ENCODE results near the gene SYNGR2.

Gene SYNGR2

DNA sequence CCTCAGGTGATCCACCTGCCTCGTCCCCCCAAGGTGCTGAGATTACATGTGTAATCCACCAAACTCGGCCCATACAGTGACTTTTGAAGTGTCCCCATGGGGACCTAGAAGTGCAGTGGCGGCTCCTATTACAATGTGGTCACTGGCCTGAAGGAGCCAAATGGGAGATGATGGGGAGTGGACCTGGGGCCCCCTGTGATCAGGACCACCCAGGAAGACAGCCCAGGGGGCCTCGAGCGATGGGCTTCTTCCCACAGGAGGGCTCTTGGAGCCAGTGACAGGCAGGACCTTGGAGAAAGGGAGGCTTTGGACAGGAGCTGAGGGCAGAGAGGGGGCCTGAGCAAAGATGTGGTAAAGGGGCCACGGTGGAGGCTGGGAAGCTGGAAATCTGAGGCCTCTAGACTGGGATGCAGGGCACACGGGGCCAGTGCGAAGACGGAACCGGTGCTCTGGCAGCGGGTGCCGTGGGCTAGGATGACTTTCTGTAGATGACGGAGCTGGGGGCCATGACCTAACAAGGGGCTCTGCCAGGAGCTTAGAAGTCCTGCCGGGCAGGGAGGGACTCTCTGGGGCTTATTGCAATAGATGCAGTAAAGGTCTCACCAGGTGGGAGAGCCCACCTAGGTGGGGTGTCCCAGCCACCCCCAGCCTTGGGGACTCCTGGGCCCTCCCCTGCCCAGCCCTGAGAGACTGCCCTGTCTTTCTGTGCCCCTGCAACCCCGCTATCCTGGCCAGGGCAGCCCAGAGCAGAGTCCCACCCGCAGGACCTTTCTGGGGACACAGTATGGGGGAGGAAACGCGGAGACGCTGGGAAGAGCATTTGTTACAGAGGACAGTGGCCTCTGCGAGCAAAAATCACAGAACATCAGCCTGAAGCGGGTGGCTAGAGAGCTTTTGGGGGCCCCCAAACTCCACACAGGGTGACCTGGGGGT is 24.9 kb upstream of the SYNGR2 start:
- DNase-seq (ENCODE audit: low spot score), result no peak

- DNase-seq (ENCODE audit: low spot score), result no peak
Observed at GRCh38 chr17:78144147-78144719, 24.1 kb upstream of the SYNGR2 start.

GRCh38 chr17:78144736-78145641 is 23.4 kb upstream of the SYNGR2 start:
- DNase-seq (ENCODE audit: low spot score), result no peak

DNA sequence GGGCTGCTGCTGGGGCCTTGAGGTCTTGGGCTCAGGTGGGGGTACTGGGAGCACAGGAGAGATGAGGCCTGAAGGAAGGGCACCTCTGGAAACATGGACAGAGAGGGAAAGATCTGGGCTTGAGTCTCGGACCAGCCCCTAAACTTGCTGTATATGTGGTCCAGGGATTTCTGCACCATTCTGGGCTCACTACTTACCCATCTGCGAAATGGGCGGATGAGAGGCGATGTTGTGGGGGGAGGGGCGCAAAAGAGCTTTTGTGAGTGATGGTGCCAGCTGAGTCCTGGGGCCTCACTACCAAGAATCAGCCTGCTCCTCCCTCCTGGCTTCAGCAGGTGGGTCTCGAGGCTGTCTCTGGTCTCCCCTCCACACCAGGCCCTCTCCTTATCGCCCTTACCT is 21.9 kb upstream of the SYNGR2 start:
- DNase-seq (ENCODE audit: low spot score), result no peak

DNA sequence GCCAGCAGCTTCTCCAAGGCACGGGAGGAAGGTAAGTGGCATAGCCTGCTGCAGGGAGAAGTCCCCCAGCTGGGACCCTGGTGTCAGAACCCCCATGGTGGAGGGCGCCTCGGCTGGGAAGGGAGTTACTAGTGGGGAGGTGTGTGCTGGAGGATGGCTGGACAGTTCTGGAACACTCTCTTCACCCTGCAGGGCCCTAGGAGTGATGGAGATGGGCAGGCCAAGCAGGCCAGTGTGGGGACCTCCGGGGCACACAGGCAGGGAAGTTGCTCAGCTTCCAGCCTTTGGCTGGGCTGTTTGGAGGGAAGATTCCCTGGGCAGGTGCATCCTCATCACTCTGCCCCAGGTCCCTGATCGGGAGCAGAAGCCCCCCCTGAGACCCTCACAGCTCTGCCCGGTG is 21.5 kb upstream of the SYNGR2 start:
- no peak for DNase-seq (ENCODE audit: low spot score)

DNA sequence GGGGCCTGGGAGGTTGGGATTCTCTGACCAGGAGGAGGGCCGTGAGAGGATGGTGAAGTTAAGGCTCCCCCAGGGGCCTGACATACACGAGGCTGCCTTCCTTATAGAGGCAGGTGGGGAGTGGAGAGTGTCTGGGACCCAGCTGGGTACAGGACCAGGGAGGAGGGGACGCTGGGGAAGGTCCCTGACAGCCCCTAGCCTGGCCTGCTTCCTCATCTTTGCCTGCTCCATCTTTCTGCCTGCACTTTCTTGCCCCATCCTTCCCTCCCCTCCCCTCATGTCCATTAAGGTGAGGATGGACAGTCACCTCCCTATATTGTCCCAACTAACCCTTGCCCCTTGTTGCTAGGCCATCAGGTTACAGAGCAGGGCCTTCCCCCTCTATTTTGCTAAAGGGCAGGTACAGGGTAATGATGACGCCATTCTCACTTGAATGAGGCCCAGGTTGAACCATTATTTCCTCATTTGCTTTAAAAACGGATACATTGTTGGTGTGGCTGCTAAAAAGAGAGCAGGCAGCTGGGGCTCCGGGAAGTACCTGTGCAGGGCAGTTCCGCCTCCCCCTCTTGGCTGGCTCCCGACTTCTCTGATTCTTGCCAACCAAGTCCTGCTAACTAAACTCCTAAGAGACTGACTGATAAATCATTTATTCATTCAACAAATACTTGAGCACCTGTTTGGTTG is 20.9 kb upstream of the SYNGR2 start:
- no peak for DNase-seq (ENCODE audit: low spot score)

- no peak for DNase-seq (ENCODE audit: low spot score)
Observed at GRCh38 chr17:78148286-78149016, 19.9 kb upstream of the SYNGR2 start.

- DNase-seq (ENCODE audit: low spot score), result no peak
Observed at GRCh38 chr17:78151514-78152008, 16.8 kb upstream of the SYNGR2 start.

DNA sequence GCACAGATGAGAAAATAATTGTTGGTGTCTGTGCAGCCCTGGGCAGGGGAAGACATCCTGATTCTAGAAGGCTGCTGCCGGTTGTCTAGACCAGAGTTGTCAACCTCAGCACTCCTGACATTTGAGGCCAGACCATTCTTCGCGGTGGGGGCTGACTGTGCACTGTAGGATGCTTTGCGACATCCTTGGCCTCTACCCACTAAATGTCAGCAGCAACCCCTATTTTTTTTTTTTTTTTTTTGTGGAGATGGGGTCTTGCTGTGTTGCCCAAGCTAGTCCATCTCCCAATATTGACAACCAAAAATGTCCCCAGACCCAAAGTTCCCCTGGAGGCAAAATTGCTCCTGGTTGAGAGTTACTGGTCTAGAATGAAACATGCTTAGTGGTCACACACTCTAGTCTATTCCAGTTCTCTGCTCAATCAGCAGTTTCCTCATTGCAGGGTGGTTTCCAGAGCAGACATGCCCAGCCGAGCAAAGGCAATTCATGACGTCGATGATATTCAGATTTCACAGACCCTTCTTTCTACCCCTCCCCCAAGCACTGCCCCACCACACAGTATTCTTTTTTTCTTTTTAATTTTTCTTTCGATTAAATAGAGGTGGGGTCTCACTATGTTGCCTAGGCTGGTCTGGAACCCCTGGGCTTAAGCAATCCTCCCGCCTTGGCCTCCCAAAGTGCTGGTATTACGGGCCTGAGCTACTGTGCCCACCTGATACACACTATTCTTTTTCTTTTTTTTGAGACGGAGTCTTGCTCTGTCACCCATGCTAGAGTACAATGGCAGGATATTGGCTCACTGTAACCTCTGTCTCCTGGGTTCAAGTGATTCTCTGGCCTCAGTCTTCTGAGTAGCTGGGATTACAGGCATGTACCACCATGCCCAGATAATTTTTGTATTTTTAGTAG is 13.2 kb upstream of the SYNGR2 start:
- peak; percentile 39 for DNase-seq (ENCODE audit: low spot score)

DNA sequence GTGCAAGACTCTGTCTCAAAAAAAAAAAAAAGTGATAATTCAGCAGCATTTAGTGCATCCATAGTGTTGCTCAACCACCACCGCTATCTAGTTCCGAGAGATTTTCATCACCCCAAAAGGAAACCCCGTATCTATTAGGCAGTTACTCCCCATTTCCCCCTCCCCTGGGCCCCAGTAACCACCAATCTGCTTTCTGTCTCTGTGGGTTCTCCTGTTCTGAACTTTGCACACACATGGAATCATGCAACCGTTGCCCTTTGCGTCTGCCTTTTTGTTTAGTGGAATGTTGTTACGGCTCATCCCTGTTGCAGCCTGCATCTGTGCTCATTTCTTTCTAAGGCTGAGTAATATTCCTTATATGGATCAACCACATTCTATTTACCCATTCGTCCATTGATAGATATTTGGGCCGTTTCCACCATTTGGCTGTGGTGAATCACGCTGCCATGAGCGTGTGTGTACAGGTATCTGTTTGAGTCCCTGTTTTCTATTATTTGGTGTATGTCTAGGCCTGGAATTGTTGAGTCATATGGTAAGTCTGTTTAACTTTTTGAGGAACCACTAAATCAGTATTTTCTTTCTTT is 8.7 kb upstream of the SYNGR2 start:
- peak; percentile 56 for DNase-seq (ENCODE audit: low spot score)

GRCh38 chr17:78163881-78164747 is 4.3 kb upstream of the SYNGR2 start:
- no peak for DNase-seq (ENCODE audit: low spot score)

GRCh38 chr17:78164748-78165607 is 3.4 kb upstream of the SYNGR2 start:
- DNase-seq (ENCODE audit: low spot score), result no peak

- no peak for DNase-seq (ENCODE audit: low spot score)
Observed at GRCh38 chr17:78166416-78166815, 2.0 kb upstream of the SYNGR2 start.

- DNase-seq (ENCODE audit: low spot score), result peak; percentile 45
Observed at GRCh38 chr17:78168903-78169793, 767 bp downstream of the SYNGR2 start.

- DNase-seq (ENCODE audit: low spot score), result no peak
Observed at GRCh38 chr17:78170692-78171590, 2.6 kb downstream of the SYNGR2 start.
